SK-N-MC (cell line): Measurements from ENCODE around the gene RALA.

Experiments
- DNase-seq: peaks from one replicate; pipeline ENCODE4 v3.0.0-alpha.2; 2011; ENCODE audit warnings: low read depth, low spot score
- H3K27ac ChIP-seq: fragments of 200-600 bp; sonication (generic); 2 replicates; pipeline ENCODE4 v1.5.1; 2016; ENCODE audit warnings: mixed run types
- H3K36me3 ChIP-seq: fragments of 200-600 bp; sonication (generic); 2 replicates; pipeline ENCODE4 v1.6.1; 2017; ENCODE audit warnings: antibody characterized with exemption, low read length, mixed read lengths; ENCODE audit not compliant: insufficient read depth
- H3K4me3 ChIP-seq: fragments of 200-600 bp; sonication (generic); 2 replicates; pipeline ENCODE4 v1.5.1; 2016
- H3K9ac ChIP-seq: fragments of 200-600 bp; sonication (generic); 2 replicates; pipeline ENCODE4 v1.8.0; 2017; ENCODE audit warnings: mixed run types, mixed read lengths; ENCODE audit not compliant: insufficient read length
- H3K9me3 ChIP-seq: fragments of 200-600 bp; sonication (generic); 2 replicates; pipeline ENCODE4 v1.6.1; 2017; ENCODE audit warnings: low read depth, mild to moderate bottlenecking, antibody characterized with exemption, low read length, moderate library complexity, mixed read lengths
- EZH2 ChIP-seq: fragments of 200-600 bp; sonication (generic); IDR thresholded peaks from one replicate; pipeline ENCODE4 v1.6.1; 2017; ENCODE audit warnings: antibody characterized with exemption
- FOXP2 ChIP-seq: optimal IDR thresholded peaks from 2 replicates; pipeline ENCODE3; 2011; ENCODE audit warnings: mild to moderate bottlenecking, moderate library complexity; ENCODE audit not compliant: insufficient read depth; ENCODE audit errors: extremely low read length, control extremely low read depth
- POLR2AphosphoS5 ChIP-seq: IDR thresholded peaks from 2 replicates; pipeline ENCODE4 v1.6.1; 2012; ENCODE audit warnings: mild to moderate bottlenecking, low read depth, low read length, borderline replicate concordance

The RALA gene

GRCh38 chr7:39693812-39694211, 70.4 kb downstream of the RALA start:
- Histone ChIP-seq H3K27ac (no peak overlapping the region), H3K36me3 (peaks cover 52% of the 10 kb centered on the region), H3K9me3 (no peaks in the 10 kb centered on the region), H3K4me3 (no peak overlapping the region), H3K9ac (no peak overlapping the region)
- TF ChIP-seq EZH2 (no peak), POLR2AphosphoS5 (no peak), FOXP2 (no peak)
- no peak for DNase-seq

- Histone ChIP-seq H3K4me3 (no peak overlapping the region), H3K36me3 (peaks cover 48% of the 10 kb centered on the region), H3K9ac (no peak overlapping the region), H3K9me3 (no peaks in the 10 kb centered on the region), H3K27ac (no peak overlapping the region)
- TF ChIP-seq EZH2: no peak
- TF ChIP-seq POLR2AphosphoS5: no peak
- TF ChIP-seq FOXP2: no peak
- DNase-seq: no peak
Measured at GRCh38 chr7:39695852-39696586, 72.6 kb downstream of the RALA start.

- H3K27ac ChIP-seq: no peak overlapping the region
- peaks cover 42% of the 10 kb centered on the region for H3K36me3 ChIP-seq
- no peak overlapping the region for H3K4me3 ChIP-seq
- TF ChIP-seq FOXP2: no peak
- TF ChIP-seq EZH2: no peak
- TF ChIP-seq POLR2AphosphoS5: no peak
- DNase-seq: no peak
- no peaks in the 10 kb centered on the region for H3K9me3 ChIP-seq
- no peak overlapping the region for H3K9ac ChIP-seq
Measured at GRCh38 chr7:39696631-39697030, 73.3 kb downstream of the RALA start.

GRCh38 chr7:39697483-39697882, 74.1 kb downstream of the RALA start:
- Histone ChIP-seq H3K4me3 (no peak overlapping the region), H3K36me3 (peaks cover 34% of the 10 kb centered on the region), H3K9ac (no peak overlapping the region), H3K27ac (0 out of 2 replicates have a peak overlapping the region, but pooled peaks have one; percentile 21), H3K9me3 (no peaks in the 10 kb centered on the region)
- TF ChIP-seq FOXP2: no peak
- no peak for TF ChIP-seq EZH2
- TF ChIP-seq POLR2AphosphoS5: no peak
- DNase-seq: no peak

- H3K27ac ChIP-seq: no peak overlapping the region
- H3K9ac ChIP-seq: no peak overlapping the region
- no peak for TF ChIP-seq FOXP2
- TF ChIP-seq EZH2: no peak
- H3K36me3 ChIP-seq: peaks cover 30% of the 10 kb centered on the region
- DNase-seq: no peak
- no peak overlapping the region for H3K4me3 ChIP-seq
- no peaks in the 10 kb centered on the region for H3K9me3 ChIP-seq
Measured at GRCh38 chr7:39700165-39700564, 76.8 kb downstream of the RALA start.

- Histone ChIP-seq H3K36me3 (peaks cover 30% of the 10 kb centered on the region), H3K27ac (no peak overlapping the region), H3K9ac (no peak overlapping the region), H3K4me3 (no peak overlapping the region), H3K9me3 (no peaks in the 10 kb centered on the region)
- TF ChIP-seq POLR2AphosphoS5 (no peak), EZH2 (no peak), FOXP2 (no peak)
- no peak for DNase-seq
Measured at GRCh38 chr7:39700932-39701331, 77.6 kb downstream of the RALA start.

GRCh38 chr7:39702133-39702532, 78.8 kb downstream of the RALA start:
- DNase-seq: no peak
- TF ChIP-seq FOXP2 (no peak), POLR2AphosphoS5 (no peak), EZH2 (no peak)
- Histone ChIP-seq H3K9me3 (no peaks in the 10 kb centered on the region), H3K9ac (no peak overlapping the region), H3K4me3 (no peak overlapping the region), H3K36me3 (peaks cover 24% of the 10 kb centered on the region; the same call in 1 of the 2 replicates), H3K27ac (no peak overlapping the region; the same call in 1 of the 2 replicates)

- Histone ChIP-seq H3K9ac (no peak overlapping the region), H3K4me3 (no peak overlapping the region), H3K9me3 (no peaks in the 10 kb centered on the region), H3K36me3 (peaks cover 14% of the 10 kb centered on the region; the same call in 1 of the 2 replicates), H3K27ac (no peak overlapping the region)
- no peak for DNase-seq
- TF ChIP-seq POLR2AphosphoS5: no peak
- no peak for TF ChIP-seq FOXP2
- no peak for TF ChIP-seq EZH2
Measured at GRCh38 chr7:39703144-39703543, 79.8 kb downstream of the RALA start.

GRCh38 chr7:39709029-39709428, 85.7 kb downstream of the RALA start:
- Histone ChIP-seq H3K27ac (no peak overlapping the region), H3K4me3 (no peak overlapping the region), H3K9me3 (no peaks in the 10 kb centered on the region), H3K9ac (no peak overlapping the region), H3K36me3 (no peaks in the 10 kb centered on the region)
- no peak for DNase-seq
- no peak for TF ChIP-seq POLR2AphosphoS5
